GM15510 (cell line): ENCODE results near the gene TCP1.

Experiments used
- POLR2A ChIP-seq: IDR thresholded peaks from 3 replicates; pipeline ENCODE4 v1.6.1; 2011; ENCODE audit warnings: borderline replicate concordance; ENCODE audit not compliant: insufficient read length; ENCODE audit errors: extremely low read depth

TCP1 gene

DNA sequence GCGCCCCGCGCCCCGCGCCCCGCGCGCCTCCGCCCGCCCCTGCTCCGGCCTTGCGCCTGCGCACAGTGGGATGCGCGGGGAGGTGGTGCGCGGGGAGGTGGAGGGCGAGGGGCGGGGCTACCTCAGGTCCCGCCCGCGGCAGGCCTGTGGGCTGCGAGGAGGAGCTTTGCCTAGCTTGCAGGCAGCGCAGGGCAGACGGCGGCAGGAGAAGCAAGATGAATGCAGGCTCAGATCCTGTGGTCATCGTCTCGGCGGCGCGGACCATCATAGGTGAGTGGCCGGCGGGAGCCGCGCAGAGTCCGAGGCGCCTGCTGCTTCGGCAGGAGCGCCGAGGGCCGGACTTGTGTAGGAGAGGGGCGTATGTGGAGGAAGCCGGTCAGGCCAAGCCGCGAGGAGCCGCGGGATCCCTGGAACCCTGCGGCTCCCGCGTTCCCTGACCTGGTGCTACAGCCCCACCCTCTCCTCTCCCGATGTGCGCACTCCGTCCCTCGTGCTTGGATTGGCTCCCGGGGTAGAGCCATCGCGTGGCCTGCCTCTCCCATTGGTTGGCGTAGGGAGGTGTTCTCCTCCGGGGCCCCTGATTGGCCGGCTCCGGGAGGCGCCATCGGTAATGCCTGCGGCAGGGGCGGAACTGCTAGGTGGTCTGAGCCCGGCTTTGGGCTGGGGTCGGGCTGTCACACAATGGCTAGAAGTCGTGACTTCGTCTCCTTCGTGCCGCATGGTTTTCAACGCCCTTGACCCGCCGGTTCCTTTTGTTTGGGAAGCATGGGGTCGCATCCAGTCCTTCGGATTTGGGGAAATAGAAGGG, 27.3 kb downstream of the TCP1 start, which contains the start of gene ACAT2:
Gene ACAT2 (plus strand): TSS at position 173 of the 808 bp plus-strand sequence. CDS start 43 bp downstream, at position 216.
- peak; percentile 75 for TF ChIP-seq POLR2A

DNA sequence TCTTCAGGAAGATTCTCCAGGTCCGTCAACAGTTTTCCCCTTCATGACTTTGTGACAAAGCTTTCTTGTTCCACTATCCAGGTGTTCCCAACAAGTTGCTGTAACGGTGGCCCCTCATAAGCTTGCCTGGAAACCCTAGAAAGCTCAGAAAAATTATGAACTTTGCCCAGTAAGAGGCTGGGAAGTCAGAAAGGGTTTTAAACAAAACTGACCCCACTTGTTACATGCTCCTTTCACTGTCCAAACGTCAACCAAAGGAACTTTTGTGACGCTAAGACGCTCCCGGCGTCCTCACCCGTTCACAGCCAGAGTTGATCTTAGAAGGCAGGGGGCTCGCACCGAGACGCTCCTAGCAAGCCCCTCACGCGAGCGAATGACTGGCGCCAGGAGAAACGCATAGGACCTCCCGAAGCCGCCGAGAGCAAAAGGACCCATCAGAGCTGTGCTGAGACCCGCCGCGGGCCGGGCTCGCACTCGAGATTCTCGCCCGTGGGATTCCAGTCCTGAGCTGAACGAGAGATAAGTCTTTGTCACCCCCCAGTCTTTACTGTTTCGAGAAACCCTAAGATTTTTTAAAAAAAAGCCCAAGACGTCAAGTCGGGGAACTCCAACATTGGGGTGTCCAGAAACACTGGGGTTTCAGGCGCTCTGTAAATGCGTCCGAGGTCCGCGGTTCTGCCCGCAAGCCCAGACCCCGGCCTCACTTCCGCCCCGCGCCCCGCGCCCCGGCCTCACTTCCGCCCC, 28.1 kb downstream of the TCP1 start:
- no peak for TF ChIP-seq POLR2A

- TF ChIP-seq POLR2A, result no peak
Measured at GRCh38 chr6:159760602-159761057, 28.8 kb downstream of the TCP1 start.

GRCh38 chr6:159759645-159760044, 29.8 kb downstream of the TCP1 start:
- no peak for TF ChIP-seq POLR2A

- TF ChIP-seq POLR2A, result no peak
Measured at GRCh38 chr6:159758031-159759001, 31.1 kb downstream of the TCP1 start.

DNA sequence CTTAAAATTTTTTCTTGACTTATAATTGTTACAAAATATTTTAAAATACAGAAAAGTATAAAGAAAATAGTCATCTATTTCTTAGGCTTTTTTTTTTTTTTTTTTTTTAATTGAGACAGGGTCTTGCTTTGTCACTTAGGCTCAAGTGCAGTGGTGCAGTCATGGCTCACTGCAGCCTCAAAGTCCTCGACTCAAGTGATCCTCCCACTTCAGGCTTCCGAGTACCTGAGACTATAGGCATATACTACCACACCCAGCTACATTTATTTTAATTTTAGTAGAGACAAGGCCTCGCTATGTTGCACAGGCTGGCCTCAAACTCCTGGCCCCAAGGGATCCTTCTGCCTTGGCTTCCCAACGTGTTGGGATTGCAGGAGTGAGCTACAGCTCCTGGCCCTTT, 32.9 kb downstream of the TCP1 start:
- no peak for TF ChIP-seq POLR2A

DNA sequence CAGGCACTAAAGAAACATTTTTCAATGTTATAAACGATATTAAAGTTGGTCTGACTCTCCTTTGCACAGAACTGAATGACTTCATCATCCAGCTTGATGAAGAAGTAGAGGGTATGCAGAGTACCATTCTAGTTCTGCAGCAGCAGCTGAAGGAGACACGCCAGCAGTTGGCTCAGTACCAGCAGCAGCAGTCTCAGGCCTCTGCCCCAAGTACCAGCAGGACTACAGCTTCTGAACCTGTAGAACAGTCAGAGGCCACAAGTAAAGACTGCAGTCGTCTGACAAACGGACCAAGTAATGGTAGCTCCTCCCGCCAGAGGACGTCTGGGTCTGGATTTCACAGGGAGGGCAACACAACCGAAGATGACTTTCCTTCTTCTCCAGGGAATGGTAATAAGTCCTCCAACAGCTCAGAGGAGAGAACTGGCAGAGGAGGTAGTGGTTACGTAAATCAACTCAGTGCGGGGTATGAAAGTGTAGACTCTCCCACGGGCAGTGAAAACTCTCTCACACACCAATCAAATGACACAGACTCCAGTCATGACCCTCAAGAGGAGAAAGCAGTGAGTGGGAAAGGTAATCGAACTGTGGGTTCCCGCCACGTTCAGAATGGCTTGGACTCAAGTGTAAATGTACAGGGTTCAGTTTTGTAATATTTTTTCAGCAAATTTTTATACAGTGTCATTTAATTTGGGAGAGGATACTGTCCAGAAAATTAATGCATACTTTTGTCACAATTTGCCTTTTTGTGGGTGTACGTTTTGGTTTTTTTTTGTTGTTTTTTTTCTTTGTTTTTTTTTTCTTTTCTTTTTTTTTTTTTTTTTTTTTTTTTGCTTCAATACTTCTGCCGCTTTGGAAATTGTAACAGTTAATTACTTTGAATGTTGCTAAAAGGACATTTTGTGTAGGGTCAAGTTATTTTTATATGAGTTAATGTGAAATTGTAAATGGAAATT, 34.2 kb downstream of the TCP1 start:
- TF ChIP-seq POLR2A, result no peak

GRCh38 chr6:159754401-159754800, 35.0 kb downstream of the TCP1 start:
- TF ChIP-seq POLR2A, result no peak

DNA sequence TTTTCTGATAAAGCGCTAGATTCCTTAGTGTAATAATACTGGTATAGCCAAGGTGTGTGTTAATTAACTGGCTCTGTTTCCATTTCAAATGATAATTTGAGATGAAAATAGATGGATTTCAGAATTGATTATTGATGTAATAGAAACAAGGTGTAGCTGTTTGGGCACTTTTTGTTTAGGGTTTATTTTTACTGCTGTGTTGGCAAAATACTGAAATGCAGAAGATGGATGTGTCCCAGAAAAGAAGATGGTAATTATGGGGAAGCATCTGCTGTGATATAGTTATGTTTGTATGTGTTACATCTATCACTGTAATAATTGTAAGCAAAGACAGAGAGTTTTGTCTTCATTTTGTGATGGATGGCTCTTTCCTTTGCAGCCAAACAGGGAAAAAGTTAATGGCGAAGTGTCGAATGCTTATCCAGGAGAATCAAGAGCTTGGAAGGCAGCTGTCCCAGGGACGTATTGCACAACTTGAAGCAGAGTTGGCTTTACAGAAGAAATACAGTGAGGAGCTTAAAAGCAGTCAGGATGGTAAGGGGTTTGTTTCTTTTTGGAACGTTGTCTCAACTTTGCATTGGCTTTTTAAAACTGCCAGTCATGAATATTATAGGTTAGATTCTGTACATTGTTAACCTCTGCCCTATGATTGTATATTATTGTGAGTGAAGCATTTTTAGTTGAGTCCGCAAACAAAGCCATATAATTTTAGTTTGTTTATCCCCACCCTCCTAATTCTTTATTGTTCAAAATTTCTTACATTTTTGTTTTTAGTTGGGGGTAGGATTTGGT, 36.1 kb downstream of the TCP1 start:
- TF ChIP-seq POLR2A, result no peak

GRCh38 chr6:159751448-159751847, 38.0 kb downstream of the TCP1 start:
- TF ChIP-seq POLR2A, result no peak

DNA sequence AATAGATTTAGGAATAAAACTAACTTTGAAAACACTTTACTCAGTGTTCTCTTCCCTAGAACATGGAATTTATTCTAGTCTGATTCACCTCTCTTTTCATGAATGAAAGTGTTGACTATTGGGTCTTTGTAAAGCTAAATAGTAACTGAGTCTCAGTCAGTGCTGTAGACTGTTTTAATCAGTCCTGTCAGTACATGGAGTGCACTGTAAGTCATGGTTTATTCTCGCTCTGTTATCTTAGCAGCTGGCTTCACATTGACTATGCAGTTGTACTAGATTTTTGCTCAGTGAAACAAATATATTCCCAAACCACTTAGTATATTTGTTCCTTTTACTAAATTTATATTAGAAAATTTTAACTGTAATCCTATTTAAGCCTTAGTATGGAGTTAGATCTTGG, 42.6 kb downstream of the TCP1 start:
- no peak for TF ChIP-seq POLR2A

DNA sequence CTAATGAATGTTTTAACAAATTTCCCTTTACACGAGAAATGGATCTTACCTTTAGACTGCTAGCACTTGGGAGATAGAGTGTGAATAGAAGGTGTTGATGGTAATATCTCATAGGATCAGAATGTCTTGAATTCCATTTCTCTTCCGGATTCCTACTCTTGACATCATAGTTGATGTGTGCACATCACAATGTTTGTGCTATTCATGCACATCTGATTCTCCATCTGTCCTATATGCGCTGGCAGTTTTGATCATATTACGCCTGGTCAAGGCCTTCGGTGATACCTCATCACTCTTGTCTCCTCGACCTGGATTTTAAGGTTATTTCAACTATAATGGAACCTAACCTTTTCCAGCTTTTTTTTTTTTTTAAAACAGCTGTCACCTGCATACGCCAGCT, 44.3 kb downstream of the TCP1 start:
- TF ChIP-seq POLR2A, result no peak

GRCh38 chr6:159742165-159742564, 47.2 kb downstream of the TCP1 start:
- no peak for TF ChIP-seq POLR2A
